Tibial artery (tissue), 4 donors: ENCODE measurements around the gene PSMC4.
"Not testable (repeated sequence)": the region's sequence is repeated elsewhere in the genome, so short reads cannot be mapped to it uniquely, and the experiment has no call there.

ENCODE experiments used
- DNase-seq, 2 donors: peaks; one replicate each; pipeline ENCODE4 v3.0.0-alpha.2; 2019
- H3K27ac ChIP-seq, 2 donors: fragments of 200-600 bp; sonication (generic) in 1 of 2; 1 replicate in 1 of 2; 2 replicates in 1 of 2; pipeline ENCODE4 v1.5.1; 2018 to 2019; ENCODE audit warnings: mild to moderate bottlenecking in 1 of 2
- H3K27me3 ChIP-seq, 2 donors: fragments of 200-600 bp; sonication (generic) in 1 of 2; one replicate each; pipeline versions ENCODE4 v1.5.1 to v1.6.0; 2016 to 2019
- H3K36me3 ChIP-seq, 3 donors: fragments of 200-600 bp; sonication (generic) in 2 of 3; one replicate each; pipeline ENCODE4 v1.5.1; 2016 to 2019; ENCODE audit warnings: mild to moderate bottlenecking in 2 of 3
- H3K4me1 ChIP-seq, 4 donors: fragments of 200-600 bp; sonication (generic) in 2 of 4; 1 replicate in 3 of 4; 2 replicates in 1 of 4; pipeline ENCODE4 v1.5.1; 2016 to 2019
- H3K4me3 ChIP-seq, 2 donors: fragments of 200-600 bp; sonication (generic) in 1 of 2; 1 replicate in 1 of 2; 2 replicates in 1 of 2; pipeline ENCODE4 v1.5.1; 2018 to 2019; ENCODE audit warnings: mild to moderate bottlenecking in 2 of 2
- H3K9me3 ChIP-seq, 3 donors: fragments of 200-600 bp; sonication (generic) in 1 of 3; one replicate each; pipeline ENCODE4 v1.5.1; 2016 to 2019
- CTCF ChIP-seq, 2 experiments: fragments of 200-600 bp in 1 of 2; fragments of 450-650 bp in 1 of 2; IDR thresholded peaks; one replicate each; pipeline ENCODE4 v1.5.1; 2017 to 2019; ENCODE audit warnings: antibody characterized with exemption in 2 of 2, mild to moderate bottlenecking in 1 of 2, moderate library complexity in 1 of 2
- intact Hi-C: fragments of 100-400 bp; cut with DNase I; formaldehyde crosslinking; loops from one replicate; pipeline ENCODE4 v1.15.0; 2023; ENCODE audit warnings: low total_unique reads

Gene PSMC4

GRCh38 chr19:39946532-39946931 lies 24.4 kb upstream of the PSMC4 start:
- H3K4me3 ChIP-seq: no peak overlapping the region
- DNase-seq: no peak
- TF ChIP-seq CTCF (IDR thresholded peaks at IDR 0.05): no peak
- H3K4me1 ChIP-seq: no peaks in the 10 kb centered on the region
- intact Hi-C loops: no loop called here
- no peaks in the 10 kb centered on the region for H3K27me3 ChIP-seq
- H3K27ac ChIP-seq: no peak overlapping the region
- no peaks in the 10 kb centered on the region for H3K9me3 ChIP-seq
- H3K36me3 ChIP-seq: no peaks in the 10 kb centered on the region

- H3K4me3 ChIP-seq: no peak overlapping the region
- no peaks in the 10 kb centered on the region for H3K9me3 ChIP-seq
- H3K36me3 ChIP-seq: no peaks in the 10 kb centered on the region
- intact Hi-C loops: no loop called here
- DNase-seq: no peak
- TF ChIP-seq CTCF (IDR thresholded peaks at IDR 0.05): no peak
- H3K27me3 ChIP-seq: no peaks in the 10 kb centered on the region
- H3K27ac ChIP-seq: no peak overlapping the region
- H3K4me1 ChIP-seq: no peaks in the 10 kb centered on the region
These were observed 21.8 kb upstream of the PSMC4 start for GRCh38 chr19:39949026-39949747.

GRCh38 chr19:39951065-39951650 lies 19.8 kb upstream of the PSMC4 start:
- intact Hi-C loops: no loop called here
- Histone ChIP-seq H3K4me1 (no peaks in the 10 kb centered on the region), H3K9me3 (no peaks in the 10 kb centered on the region), H3K27me3 (no peaks in the 10 kb centered on the region), H3K4me3 (no peak overlapping the region), H3K27ac (no peak overlapping the region), H3K36me3 (no peaks in the 10 kb centered on the region)
- no peak for DNase-seq
- TF ChIP-seq CTCF (IDR thresholded peaks at IDR 0.05): no peak

- intact Hi-C loops: no loop called here
- no peak overlapping the region for H3K4me3 ChIP-seq
- no peaks in the 10 kb centered on the region for H3K4me1 ChIP-seq
- H3K27me3 ChIP-seq: no peaks in the 10 kb centered on the region
- no peak overlapping the region for H3K27ac ChIP-seq
- H3K9me3 ChIP-seq: no peaks in the 10 kb centered on the region
- no peak for TF ChIP-seq CTCF (IDR thresholded peaks at IDR 0.05)
- DNase-seq: no peak
- no peaks in the 10 kb centered on the region for H3K36me3 ChIP-seq
These were observed 19.3 kb upstream of the PSMC4 start for GRCh38 chr19:39951686-39952085.

GRCh38 chr19:39953915-39954314 lies 17.1 kb upstream of the PSMC4 start:
- intact Hi-C loops: no loop called here

GRCh38 chr19:39957886-39958285 lies 13.1 kb upstream of the PSMC4 start:
- H3K27ac ChIP-seq, DNase-seq, H3K4me3 ChIP-seq, H3K9me3 ChIP-seq, H3K36me3 ChIP-seq, H3K27me3 ChIP-seq, H3K4me1 ChIP-seq, intact Hi-C loops: not testable (repeated sequence)

More at GRCh38 chr19:39953915-39954314, 17.1 kb upstream of the PSMC4 start:
- no peaks in the 10 kb centered on the region for H3K4me1 ChIP-seq
- no peak for TF ChIP-seq CTCF (IDR thresholded peaks at IDR 0.05)
- no peaks in the 10 kb centered on the region for H3K9me3 ChIP-seq
- H3K4me3 ChIP-seq: no peak overlapping the region
- H3K27ac ChIP-seq: no peak overlapping the region
- no peak for DNase-seq
- H3K27me3 ChIP-seq: no peaks in the 10 kb centered on the region
- no peaks in the 10 kb centered on the region for H3K36me3 ChIP-seq

- H3K9me3 ChIP-seq, intact Hi-C loops, H3K36me3 ChIP-seq, H3K27me3 ChIP-seq, H3K27ac ChIP-seq, H3K4me1 ChIP-seq, DNase-seq, H3K4me3 ChIP-seq: not testable (repeated sequence)
These were observed 12.0 kb upstream of the PSMC4 start for GRCh38 chr19:39958942-39959341.

- H3K36me3 ChIP-seq, H3K4me3 ChIP-seq, H3K27ac ChIP-seq, DNase-seq, H3K9me3 ChIP-seq, intact Hi-C loops, H3K4me1 ChIP-seq, H3K27me3 ChIP-seq: not testable (repeated sequence)
These were observed 11.6 kb upstream of the PSMC4 start for GRCh38 chr19:39959407-39959806.
